Measurements from ENCODE around the gene FOXP2. TPM values are rescaled to one million over a fixed set of nuclear protein-coding genes. Genes with fewer than 3 reads are reported as not detected.
A peak's percentile ranks its signal among the peaks of the same experiment; 100 is the strongest.

Gene FOXP2
- total and polyA plus RNA-seq, 10 of the 15 experiments (the other 5 are each of a cell fraction or from before 2014, with no cell fraction given): 0.99 to 2.5 (median 1.8) TPM

GRCh38 chr7:114432061-114432460 is 17.4 kb downstream of the FOXP2 start:
- DNase-seq (ENCODE audit: low read depth, low spot score) (no peak), ATAC-seq (peak; percentile 38; the same call in 1 of the 3 replicates), FAIRE-seq (no peak)
- Histone ChIP-seq H3K27ac (ENCODE audit: control insufficient read depth, insufficient read depth) (no peak overlapping the region), H3K36me3 (ENCODE audit: control insufficient read depth in 2 of 2, insufficient read depth in 2 of 2, low read length in 1 of 2) (no peaks in the 10 kb centered on the region), H3K79me2 (ENCODE audit: control insufficient read depth, insufficient read depth, low read length) (no peaks in the 10 kb centered on the region), H3K4me2 (ENCODE audit: control insufficient read depth, insufficient read depth) (no peak overlapping the region), H3K4me1 (ENCODE audit: control insufficient read depth, insufficient read depth, low read length) (no peaks in the 10 kb centered on the region), H3K9ac (ENCODE audit: control insufficient read depth, insufficient read depth, low read length) (no peak overlapping the region), H4K20me1 (ENCODE audit: control insufficient read depth, insufficient read depth) (no peaks in the 10 kb centered on the region), H3K4me3 (no peak overlapping the region), H3K9me3 (replicated peaks; ENCODE audit: control insufficient read depth, insufficient read depth, low read length) (no peaks in the 10 kb centered on the region), H3K27me3 (replicated peaks in 1 of 2; ENCODE audit: control insufficient read depth in 2 of 2, insufficient read depth in 2 of 2, low read length in 1 of 2) (no peaks in the 10 kb centered on the region), H2AFZ (ENCODE audit: control insufficient read depth, low read depth, low read length) (no peak overlapping the region)
- in situ Hi-C loops (cut with MboI) (no loop called here), intact Hi-C loops (cut with micrococcal nuclease; ENCODE audit: unreplicated experiment) (loop anchor here (5.0 to 10.0 kb wide), 2 partner anchors 100 to 403 kb away; no protein-coding TSS in a partner anchor)
- TF ChIP-seq IRF4 (IDR thresholded peaks at IDR 0.05; ENCODE audit: low read depth, low read length): no peak
- TF ChIP-seq, protein P1, sequence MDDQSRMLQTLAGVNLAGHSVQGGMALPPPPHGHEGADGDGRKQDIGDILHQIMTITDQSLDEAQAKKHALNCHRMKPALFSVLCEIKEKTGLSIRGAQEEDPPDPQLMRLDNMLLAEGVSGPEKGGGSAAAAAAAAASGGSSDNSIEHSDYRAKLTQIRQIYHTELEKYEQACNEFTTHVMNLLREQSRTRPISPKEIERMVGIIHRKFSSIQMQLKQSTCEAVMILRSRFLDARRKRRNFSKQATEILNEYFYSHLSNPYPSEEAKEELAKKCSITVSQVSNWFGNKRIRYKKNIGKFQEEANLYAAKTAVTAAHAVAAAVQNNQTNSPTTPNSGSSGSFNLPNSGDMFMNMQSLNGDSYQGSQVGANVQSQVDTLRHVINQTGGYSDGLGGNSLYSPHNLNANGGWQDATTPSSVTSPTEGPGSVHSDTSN (IDR thresholded peaks at IDR 0.05; ENCODE audit: insufficient replicate concordance, low read depth, low read length): no peak
- TF ChIP-seq HDAC2 (IDR thresholded peaks at IDR 0.05): no peak
- TF ChIP-seq, protein P2, sequence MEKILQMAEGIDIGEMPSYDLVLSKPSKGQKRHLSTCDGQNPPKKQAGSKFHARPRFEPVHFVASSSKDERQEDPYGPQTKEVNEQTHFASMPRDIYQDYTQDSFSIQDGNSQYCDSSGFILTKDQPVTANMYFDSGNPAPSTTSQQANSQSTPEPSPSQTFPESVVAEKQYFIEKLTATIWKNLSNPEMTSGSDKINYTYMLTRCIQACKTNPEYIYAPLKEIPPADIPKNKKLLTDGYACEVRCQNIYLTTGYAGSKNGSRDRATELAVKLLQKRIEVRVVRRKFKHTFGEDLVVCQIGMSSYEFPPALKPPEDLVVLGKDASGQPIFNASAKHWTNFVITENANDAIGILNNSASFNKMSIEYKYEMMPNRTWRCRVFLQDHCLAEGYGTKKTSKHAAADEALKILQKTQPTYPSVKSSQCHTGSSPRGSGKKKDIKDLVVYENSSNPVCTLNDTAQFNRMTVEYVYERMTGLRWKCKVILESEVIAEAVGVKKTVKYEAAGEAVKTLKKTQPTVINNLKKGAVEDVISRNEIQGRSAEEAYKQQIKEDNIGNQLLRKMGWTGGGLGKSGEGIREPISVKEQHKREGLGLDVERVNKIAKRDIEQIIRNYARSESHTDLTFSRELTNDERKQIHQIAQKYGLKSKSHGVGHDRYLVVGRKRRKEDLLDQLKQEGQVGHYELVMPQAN (conservative IDR thresholded peaks at IDR 0.05): no peak
- no peak for TF ChIP-seq NR2F1 (conservative IDR thresholded peaks at IDR 0.05)
- no peak for TF ChIP-seq YBX1 (IDR thresholded peaks at IDR 0.05)
- no peak for TF ChIP-seq GABPA (IDR thresholded peaks at IDR 0.05; ENCODE audit: low read depth)
- TF ChIP-seq KLF5 (IDR thresholded peaks at IDR 0.05; ENCODE audit: partially characterized antibody): no peak
- TF ChIP-seq PAX5 (IDR thresholded peaks at IDR 0.05; ENCODE audit: borderline replicate concordance, low read depth, low read length): no peak
- TF ChIP-seq NFXL1 (IDR thresholded peaks at IDR 0.05; ENCODE audit: borderline replicate concordance): no peak
- no peak for TF ChIP-seq CHD4 (IDR thresholded peaks at IDR 0.05)
- no peak for TF ChIP-seq ZSCAN29 (IDR thresholded peaks at IDR 0.05)
- TF ChIP-seq BCL3 (IDR thresholded peaks at IDR 0.05; ENCODE audit: borderline replicate concordance, insufficient read depth, low read depth, low read length, poor library complexity, severe bottlenecking): no peak
- TF ChIP-seq, protein P3, sequence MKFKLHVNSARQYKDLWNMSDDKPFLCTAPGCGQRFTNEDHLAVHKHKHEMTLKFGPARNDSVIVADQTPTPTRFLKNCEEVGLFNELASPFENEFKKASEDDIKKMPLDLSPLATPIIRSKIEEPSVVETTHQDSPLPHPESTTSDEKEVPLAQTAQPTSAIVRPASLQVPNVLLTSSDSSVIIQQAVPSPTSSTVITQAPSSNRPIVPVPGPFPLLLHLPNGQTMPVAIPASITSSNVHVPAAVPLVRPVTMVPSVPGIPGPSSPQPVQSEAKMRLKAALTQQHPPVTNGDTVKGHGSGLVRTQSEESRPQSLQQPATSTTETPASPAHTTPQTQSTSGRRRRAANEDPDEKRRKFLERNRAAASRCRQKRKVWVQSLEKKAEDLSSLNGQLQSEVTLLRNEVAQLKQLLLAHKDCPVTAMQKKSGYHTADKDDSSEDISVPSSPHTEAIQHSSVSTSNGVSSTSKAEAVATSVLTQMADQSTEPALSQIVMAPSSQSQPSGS (IDR thresholded peaks at IDR 0.05; ENCODE audit: low read length): no peak
- no peak for TF ChIP-seq ZNF622 (IDR thresholded peaks at IDR 0.05)
- TF ChIP-seq IKZF1 (conservative IDR thresholded peaks at IDR 0.05): no peak
- no peak for TF ChIP-seq CBX5 (IDR thresholded peaks at IDR 0.05; ENCODE audit: low read depth)
- TF ChIP-seq BHLHE40 (IDR thresholded peaks at IDR 0.05; ENCODE audit: borderline replicate concordance in 1 of 2, low read depth in 2 of 2, low read length in 1 of 2): no peak
- TF ChIP-seq TCF12 (IDR thresholded peaks at IDR 0.05; ENCODE audit: low read depth, low read length): no peak
- no peak for TF ChIP-seq MTA2 (IDR thresholded peaks at IDR 0.05; ENCODE audit: low read depth)
- ChIA-PET RAD21 (ENCODE audit: unreplicated experiment) (no interaction called here), POLR2A (no interaction called here), SMC1A (ENCODE audit: uncharacterized antibody, unreplicated experiment) (interaction anchor here (0.6 to 1.5 kb wide), 2 partner anchors 231 to 351 kb away, joined by 3 to 4 read pairs; no protein-coding TSS in a partner anchor), CTCF (interaction anchor here (0.6 kb wide), 1 partner anchor 122 kb away, joined by 4 read pairs; no protein-coding TSS in a partner anchor)
- BruUV-seq (replicated peaks): no TSS peak

Measured in GM12878 (cell line).